Activated CD4-positive, CD25-positive, alpha-beta regulatory T cell treated with anti-CD3 and anti-CD28 coated beads, Interleukin-2, amount 50 U/mL, for 24 hours (primary cell): ENCODE measurements around the gene ASCC3.

Source experiments
- ATAC-seq, 2 donors: fragments of 150-1000 bp; cut with Tn5 transposase; one replicate each; pipeline ENCODE4 v1.10.0; 2021; ENCODE audit warnings: mild to moderate bottlenecking in 1 of 2, moderate library complexity in 1 of 2

Gene ASCC3

DNA sequence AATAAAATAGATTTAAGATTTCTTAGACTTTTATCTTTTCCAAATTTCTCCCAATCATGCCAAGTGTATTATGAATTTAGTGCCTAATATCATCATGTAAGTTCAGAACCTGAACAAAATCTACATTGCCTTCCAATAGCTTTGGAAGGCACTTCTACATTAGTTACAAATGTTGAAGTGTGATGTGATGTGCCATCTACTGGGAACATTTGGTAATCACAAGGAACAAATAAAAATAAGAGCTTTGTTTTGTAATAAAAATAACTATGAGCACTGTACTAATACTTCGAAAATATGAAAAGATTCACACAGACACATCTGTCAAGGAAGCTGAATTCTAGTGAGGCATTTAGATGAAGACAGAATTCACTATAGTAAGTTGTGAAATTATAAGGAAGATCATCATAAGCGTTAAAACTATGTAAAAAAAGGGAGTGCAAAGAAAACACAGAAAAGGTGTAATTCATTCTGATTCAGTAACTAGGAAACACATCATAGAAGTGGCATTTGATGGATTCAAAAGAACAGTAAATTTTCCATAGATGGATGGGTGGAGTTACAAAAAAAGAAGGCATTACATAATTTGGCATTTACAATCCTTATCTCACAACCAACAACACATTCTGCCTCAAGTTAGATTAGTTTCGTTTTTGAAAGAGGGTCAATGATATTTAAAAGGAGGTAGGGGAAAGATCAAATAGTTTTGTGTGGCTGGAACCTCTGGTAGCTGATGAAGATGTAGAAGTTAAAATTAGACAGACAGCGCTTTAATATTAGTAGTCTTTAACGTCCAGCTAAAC, 161.0 kb downstream of the ASCC3 start:
- ATAC-seq = no peak

DNA sequence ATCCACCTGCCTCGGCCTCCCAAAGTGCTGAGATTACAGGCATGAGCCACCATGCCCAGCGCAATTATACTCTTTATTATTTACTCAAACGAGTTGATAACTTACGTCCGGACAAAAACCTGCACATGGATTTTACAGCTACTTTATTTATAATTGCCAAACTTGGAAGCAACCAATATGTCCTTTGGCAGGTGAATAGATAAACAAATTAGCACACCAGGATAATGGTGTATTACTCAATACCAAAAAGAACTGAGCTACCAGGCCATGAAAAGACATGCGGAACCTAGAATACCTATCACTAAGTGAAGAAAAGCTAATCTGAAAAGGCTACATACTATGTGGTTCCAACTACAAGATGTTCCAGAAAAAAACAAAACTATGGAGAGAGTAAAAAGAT, 168.1 kb downstream of the ASCC3 start:
- no peak for ATAC-seq

DNA sequence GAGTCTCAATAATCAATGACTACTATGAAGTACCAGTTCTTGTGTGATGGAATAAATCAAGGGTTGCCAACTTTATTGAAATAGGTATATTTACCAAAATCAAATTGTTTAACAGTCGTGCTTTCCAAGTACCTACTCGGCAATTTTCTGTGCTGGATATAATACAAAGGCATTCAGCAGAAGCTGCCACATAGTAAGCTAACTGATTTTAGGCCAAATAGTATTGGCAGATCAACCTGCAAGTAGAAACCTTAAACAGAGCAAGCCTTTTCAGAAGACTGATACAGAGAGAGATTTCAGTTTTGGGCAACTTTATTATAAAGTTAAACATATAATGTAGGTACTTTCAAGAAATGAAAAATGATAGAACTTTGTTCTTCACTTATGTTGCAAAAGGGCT, 174.6 kb downstream of the ASCC3 start:
- no peak for ATAC-seq

DNA sequence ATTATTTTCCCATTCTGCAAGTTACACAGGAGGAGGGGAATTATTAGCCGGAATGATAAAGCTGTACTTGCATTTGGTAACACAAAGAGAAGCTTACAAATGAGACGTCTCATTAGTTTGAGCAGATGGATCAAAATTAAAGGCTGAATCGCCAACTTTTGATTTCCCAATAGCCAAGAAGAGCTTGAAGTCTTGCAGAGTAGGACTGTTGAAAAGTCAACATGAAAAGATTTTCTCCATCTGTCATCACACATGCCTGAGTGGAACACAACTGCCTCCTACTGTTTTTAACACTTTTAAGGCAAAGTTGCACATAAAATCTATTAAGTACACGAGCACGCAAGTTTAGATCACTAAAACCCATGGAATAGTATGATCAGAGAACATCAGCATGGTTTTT, 176.2 kb downstream of the ASCC3 start:
- no peak for ATAC-seq

DNA sequence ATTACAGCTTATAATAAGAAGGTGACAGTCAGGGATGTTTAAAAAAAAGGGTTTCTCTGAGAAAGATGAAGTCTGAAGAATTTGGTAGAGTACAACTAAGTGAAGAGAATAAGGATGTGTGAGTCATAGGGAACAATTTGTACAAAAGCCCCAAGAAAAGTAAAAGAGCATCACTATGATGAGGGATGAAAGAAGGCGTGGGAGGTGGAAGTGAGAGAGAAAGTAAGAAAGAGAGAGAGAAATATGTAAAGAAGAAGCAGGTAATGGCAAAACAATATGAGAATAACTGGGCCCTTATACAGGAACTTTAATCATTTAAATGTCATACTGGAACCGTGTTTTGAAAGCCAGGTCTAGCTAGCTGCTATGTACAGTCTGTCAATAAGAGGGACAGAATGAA, 179.4 kb downstream of the ASCC3 start:
- ATAC-seq = no peak

DNA sequence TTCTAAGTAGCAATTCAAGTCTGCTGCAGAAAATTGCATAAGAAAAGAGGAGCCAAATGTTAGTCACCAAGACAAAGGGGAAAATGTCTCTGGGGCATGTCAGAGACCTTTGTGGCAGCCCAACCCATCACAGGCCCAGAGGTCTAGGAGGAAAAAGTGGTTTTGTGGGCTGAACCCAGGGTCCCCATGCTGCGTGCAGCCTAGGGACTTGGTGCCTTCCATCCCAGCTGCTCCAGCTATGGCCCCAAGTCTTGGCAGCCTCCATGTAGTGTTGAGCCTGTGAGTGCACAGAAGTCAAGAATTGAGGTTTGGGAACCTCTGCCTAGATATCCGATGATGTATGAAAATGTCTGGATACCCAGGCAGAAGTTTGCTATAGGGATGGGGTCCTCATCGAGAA, 181.1 kb downstream of the ASCC3 start:
- no peak for ATAC-seq

DNA sequence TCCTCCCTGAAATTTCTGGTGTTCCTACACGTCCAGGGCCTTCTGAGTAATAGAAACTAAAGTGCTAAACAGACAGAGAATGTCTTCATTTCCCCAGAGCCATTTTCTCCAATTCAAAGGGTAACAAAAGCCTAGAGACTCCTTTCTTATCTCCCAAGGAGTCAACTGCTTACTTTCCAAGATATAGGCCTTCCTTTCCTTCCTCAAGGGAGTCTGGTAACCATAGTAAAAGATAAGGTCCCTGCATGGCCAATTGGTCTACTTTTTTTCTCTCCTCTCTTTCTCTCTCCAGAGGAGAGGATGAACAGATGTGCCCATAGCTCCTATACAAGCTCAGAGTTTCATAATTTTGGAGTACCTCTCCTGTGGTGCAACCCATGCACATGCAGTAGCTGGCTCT, 185.7 kb downstream of the ASCC3 start:
- no peak for ATAC-seq

DNA sequence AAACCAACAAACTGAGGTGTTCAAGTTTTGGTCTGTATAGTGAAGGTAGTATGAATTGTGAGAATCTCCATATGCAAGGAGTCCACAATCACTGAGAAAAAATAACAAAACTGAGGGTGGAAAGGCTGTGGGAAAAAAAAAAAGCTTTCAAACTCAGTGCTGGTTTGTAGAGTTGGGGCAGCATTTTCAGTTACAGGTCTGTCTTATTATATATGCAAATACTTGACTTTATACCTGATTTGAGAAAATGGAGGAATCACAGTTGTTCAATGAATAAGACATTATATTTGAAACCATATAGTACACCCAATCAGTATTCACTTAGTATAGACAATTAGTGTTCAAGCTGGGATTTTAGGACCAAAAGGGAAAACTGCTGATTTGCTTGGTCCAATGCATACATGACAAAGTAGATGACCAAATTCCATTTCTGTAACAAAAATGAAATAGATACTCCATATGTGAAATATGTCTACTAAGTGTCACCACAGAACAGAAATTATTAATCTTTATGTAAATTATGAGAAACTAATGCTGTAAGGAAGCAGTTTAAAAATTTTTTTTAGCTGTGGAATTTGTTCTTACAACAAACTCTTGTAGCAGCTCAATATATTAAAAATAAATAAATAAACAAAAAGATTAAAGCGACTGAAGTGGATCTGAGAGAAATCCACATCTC, 187.7 kb downstream of the ASCC3 start:
- ATAC-seq = no peak

DNA sequence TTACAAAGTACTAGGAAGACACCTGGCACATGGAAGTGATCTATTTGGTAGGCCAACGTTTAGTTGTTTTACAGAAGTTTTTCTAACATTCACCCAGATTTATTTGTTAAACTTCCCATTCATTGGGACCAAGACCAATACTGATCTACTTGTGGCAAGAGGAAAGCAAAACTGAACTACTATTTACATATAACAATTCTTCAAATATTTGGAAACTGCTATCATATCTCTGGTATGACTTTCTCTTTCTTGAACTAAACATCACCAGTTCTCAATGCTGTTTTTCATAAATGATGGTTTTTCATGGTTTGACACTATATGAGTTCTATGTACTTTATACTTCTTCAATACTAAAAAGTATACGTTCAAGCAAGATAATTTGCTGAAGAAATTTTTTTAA, 189.2 kb downstream of the ASCC3 start:
- no peak for ATAC-seq

DNA sequence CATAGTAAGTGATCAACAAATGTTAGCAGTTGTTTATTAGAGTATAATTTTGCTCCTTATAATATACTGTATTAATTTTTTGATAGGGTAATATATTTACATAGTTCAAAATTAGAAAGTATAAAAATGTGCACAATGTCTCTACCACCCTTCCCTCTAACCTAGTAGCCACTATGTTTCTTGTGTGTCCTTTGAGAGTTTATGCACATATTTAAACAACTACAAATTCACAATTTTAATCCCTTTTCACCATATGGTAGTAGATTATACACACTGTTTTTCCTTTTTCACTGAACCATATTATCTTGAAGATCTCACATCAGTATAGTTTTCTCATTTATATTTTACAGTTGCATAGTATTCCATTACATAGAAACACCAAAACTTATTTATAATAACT, 194.9 kb downstream of the ASCC3 start:
- ATAC-seq = no peak

DNA sequence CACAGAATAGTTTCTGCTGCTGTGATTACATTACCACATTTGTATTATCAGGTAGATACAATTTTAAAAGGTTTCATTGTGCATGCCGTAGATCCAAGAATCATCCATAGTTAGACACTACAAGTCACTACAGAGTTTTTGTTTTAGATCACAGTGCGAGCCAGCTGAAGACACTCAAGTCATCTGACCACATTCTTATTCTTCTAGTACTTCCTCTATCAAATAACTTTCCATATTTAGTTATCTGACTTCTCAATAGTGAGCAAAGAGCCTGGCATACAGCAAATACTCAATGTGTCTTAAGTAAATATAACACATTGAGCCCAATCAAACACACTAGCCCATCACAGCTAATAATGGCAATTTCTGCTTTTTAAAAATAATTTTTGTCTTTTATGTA, 195.4 kb downstream of the ASCC3 start:
- no peak for ATAC-seq

DNA sequence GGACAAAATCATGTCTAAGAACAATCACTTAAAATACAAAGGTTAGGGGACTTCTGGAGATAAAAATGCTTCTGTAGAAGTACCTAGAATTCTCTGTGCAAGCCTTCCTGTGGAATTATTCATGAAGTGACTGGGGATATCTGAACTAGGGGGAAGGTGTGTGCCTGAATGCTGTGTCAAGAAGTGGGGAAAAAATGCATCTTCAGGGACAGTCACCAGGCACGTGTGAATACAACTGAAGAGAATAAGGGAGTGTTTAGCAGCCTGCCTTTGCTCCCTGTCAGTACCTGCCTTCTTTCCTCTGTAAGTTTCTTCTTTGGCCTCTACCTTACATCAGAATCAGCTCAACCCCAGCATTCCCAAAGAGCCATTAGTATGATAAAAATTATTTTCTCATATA, 201.0 kb downstream of the ASCC3 start:
- no peak for ATAC-seq

DNA sequence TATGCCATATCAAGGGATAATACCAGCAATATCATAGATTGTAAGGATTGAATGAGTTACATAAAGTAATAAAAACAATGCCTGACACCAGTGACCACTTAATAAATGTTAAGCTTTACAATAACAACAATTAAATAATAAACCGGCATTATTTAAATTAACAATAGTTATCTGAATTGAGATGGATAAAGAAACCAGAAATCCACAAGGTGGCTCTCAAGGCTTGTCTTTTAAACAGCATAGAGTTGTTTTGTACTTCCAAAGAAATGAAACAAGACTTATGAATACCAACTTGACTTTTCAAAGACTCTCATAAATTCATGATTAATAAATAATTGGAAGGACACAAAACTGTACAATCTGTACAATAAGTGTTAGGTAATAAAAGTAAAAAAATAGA, 203.1 kb downstream of the ASCC3 start:
- no peak for ATAC-seq

DNA sequence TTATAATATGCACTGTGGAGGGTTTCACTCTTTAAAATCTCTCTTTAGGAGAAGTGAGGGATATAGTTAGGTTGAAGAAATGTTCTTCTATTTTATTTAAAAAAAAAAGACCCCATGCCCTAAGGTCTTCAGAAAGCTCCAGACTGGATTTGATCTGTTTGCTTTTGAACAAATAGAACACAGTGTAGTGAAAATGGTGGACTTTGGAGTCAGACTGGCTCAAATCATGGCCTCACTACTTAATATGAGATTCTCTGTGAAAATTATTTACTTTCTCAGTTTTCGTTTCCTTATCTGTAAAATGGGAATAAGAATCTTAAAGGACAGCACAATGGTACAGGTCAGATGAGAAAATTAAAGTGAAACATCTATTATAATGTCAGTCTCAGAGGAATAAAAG, 203.9 kb downstream of the ASCC3 start:
- ATAC-seq = no peak

DNA sequence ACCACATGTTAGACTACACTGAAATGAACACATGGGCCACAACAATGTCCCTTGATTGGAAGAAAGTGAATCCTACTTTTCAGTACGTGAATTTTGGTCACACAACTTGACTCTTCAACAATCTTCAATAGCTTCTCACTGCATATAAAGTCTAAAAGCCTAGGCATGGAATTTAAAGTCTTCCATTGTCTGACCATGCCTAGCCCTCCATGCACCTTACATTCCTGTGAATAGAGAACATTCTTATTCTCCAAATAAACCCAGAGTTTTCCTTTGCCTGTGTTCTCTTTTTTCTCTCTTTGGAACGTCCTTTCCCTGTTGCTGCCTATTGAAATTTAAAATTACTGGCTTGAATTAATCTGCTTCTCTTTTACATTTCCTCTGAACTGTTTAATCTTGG, 207.5 kb downstream of the ASCC3 start:
- no peak for ATAC-seq

DNA sequence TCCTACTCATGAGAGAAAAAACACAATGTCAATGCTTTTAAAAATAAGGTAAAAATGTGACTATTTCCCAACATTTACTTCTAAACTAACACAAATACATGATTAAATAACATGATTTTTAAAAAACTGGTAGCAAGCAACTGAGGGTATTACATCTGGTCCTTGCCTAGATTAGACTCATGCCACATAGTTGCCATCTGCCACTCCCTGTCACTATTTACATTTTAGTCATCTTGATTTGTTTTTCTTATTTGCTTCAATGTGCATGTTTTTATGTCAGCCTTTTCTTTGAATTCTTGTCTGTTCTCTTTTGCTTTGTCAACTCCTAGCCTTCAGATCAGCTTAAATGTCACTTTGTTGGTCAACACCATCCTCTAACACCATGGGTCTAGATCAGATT, 209.4 kb downstream of the ASCC3 start:
- ATAC-seq = no peak

DNA sequence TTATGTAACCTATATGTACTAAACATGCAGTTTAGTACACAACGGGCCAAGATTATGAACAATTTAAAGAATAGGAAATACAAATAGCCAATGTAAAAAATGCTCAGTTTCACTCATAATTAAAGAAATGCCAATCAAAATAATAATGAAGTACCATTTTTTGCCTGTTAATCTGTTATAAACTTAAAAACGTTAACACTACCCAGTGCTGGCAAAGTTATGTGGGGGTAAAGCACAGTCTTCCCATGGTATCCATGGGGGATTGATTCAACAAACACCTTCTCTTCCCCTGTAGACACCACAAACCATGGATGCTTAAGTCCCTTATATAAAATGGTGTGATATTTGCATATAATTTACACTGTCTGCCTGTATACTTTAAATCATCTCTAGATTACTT, 211.1 kb downstream of the ASCC3 start:
- ATAC-seq = no peak

DNA sequence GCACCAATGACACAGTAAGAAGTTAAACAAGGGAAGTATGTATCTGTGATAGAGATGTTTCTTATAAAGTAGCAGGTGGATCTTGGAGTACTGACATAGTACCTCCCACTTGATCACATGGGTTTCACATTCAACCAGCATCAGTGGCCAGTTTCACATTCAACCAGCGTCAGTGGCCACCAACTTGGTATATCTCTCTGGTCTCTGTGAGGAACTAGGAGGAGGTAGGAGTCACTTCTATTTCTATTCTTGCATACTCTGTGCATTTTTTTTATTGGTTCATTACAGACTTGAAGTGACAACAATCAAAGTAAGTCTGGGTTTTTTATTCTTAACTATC, 216.1 kb downstream of the ASCC3 start:
- peak; percentile 35 to 68 for ATAC-seq

DNA sequence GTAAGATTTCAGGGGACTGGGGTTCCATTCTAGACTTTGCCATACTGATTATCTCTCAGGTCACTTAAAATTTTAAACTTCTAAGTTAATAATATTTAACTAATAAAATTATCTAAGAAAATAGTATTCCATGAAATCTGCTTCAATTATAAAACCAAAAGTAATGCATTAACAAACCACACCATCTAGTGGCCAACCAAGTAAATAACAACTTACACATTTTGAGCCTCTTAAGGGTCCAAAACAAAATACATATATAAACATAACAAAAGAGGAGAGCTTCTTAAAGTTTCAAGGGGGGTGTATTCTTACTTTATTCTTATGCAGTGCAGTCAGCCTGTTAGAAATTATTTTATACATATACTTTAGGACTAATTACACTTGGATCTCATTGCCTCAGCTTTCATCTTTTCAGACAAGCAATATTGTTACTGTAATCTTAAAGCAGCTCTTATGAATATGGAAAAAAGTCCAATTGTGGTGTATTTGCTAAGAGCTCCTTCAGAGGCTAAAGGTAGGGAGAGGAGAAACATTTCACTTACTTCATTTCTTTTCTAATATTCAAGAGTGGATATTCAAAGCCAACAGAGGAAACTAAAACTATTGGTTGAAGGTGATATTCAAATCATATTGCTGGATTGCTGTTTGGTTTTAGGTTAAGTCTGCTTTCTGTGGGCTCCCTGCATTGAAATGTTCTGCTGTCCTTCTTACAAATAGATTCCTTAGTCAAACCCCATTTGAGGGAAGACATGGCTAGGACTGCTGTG, 216.7 kb downstream of the ASCC3 start:
- no peak for ATAC-seq

DNA sequence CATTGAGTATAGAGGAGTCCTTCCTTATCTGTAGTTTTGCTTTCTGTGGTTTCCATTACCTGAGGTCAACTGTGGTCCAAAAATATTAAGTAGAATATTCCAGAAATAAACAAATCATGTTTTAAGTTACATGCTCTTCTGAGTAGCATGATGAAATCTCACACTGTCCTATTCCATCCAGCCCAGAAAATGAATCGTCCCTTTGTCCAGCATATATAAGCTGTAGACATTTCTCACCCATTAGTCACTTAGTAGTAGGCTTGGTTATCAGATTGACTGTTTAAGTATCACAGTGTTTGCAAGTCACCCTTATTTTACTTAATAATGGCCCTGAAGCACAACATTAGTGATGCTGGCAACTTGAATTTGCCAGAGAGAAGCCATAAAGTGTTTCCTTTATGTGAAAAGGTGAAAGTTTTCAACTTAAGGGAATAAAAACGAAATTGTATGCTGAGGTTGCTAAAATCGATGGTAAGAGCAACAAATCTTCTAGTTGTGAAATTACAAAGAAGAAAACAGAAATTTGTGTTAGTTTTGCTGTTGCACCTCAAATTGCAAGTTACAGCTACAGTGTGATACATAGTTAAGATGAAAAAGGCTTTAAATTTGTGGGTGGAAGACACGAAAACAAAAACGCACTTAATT, 217.8 kb downstream of the ASCC3 start:
- no peak for ATAC-seq

DNA sequence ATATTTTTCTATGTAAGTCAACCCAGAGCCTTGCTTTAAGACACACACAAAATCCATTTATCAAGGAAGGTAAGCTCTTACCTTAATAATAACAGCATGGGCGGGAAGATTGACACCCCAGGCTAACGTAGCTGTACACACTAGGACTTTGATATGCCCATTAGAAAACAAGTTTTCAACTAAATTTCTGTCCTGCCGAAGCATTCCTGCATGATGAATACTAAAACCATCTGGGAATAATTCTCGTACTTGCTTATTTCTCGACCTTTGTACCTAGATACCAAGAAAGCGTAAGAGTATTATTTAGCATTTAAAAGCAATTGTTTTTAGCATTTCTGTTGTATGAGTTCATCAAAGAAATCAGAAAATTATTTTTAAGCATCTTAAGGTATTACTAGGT, 218.9 kb downstream of the ASCC3 start:
- ATAC-seq = no peak

DNA sequence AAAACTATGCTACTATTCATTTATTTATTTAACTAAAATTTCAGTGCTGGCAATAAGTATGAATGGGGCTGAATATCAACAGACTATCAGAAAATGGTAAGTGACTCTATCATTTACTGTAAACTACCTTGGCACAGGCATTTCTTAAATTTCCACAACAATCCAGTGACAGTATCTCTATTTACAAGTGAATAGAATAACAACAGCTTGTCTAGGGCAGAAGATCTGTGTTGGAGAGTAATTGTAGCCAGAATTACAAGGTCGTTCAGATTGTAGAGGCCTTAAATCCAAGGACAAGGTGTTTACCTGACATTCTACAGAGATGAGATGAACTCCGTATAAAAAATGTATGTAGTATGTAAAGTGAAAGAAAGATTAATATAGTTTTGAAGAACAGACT, 222.6 kb downstream of the ASCC3 start:
- ATAC-seq = no peak

DNA sequence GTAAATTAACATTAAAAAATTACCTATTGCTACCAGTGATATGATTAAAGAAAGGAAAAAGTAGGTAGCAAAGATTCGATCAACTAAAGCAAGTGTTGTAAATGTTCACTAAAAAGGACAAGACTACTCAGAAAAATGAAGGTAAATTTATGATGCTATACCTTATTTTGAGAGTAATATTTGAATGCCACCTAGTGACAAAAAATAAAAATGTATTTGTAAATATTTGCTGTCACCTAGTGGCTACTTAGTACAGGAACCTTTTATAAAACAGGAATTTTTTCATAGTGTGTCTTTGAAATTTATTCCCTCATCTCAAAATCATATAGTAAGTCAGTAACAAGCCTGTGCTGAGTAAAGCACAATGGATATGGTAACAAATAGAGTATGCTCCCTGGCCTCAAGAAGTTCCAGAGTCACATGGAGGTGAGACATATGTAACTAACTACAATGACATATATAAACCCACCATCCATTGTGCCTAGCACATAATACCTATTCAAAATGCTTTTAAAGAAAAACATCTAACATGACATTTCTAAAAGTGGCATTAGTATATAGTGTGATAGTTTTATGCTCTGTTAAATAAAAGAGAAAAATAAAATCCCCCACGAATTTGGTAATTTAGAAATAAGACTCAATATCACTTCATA, 223.3 kb downstream of the ASCC3 start:
- ATAC-seq = no peak
